Activated T-helper 1 cell treated with anti-CD3 and anti-CD28 coated beads, Interleukin-12 subunit alpha, Interleukin-12 subunit beta, Interleukin-2, Interleukin-4 antibody, amounts not matched to agents 30 ng/mL and 10 ng/mL and 1 ng/mL, durations not matched to agents 14 hours and 24 hours and 36 hours (primary cell): ENCODE data around the gene TGM3. TPM values are rescaled to one million over a fixed set of nuclear protein-coding genes. Genes with fewer than 3 reads are reported as not detected.

Experiments
- DNase-seq: peaks from one replicate; pipeline ENCODE4 v3.0.0; 2021; ENCODE audit warnings: low spot score
- H3K27ac Mint-ChIP-seq: one replicate; pipeline ENCODE4 v1.8.0; 2021; ENCODE audit warnings: mild to moderate bottlenecking, mixed read lengths
- H3K27me3 Mint-ChIP-seq: one replicate; pipeline ENCODE4 v1.8.0; 2022; ENCODE audit warnings: mild to moderate bottlenecking, moderate library complexity, mixed read lengths; ENCODE audit not compliant: insufficient read depth
- H3K36me3 Mint-ChIP-seq: one replicate; pipeline ENCODE4 v1.8.0; 2021; ENCODE audit warnings: low read depth, mixed read lengths
- H3K4me1 Mint-ChIP-seq: one replicate; pipeline ENCODE4 v1.8.0; 2021; ENCODE audit warnings: low read depth, mixed read lengths
- H3K4me3 Mint-ChIP-seq: one replicate; pipeline ENCODE4 v1.8.0; 2021; ENCODE audit warnings: mild to moderate bottlenecking, moderate library complexity, mixed read lengths
- H3K9me3 Mint-ChIP-seq: one replicate; pipeline ENCODE4 v1.8.0; 2021; ENCODE audit warnings: mixed read lengths
- intact Hi-C: fragments of 100-400 bp; cut with micrococcal nuclease; formaldehyde crosslinking; loops from one replicate; pipeline ENCODE4 v1.15.1; 2024
- total RNA-seq: library from RNA; stranded (reverse); gene quantifications from 2 replicates; pipeline ENCODE4 v1.2.3, GENCODE V29; 2022

Gene TGM3
- total RNA-seq, 1 donor from 2014 or later = not detected

DNA sequence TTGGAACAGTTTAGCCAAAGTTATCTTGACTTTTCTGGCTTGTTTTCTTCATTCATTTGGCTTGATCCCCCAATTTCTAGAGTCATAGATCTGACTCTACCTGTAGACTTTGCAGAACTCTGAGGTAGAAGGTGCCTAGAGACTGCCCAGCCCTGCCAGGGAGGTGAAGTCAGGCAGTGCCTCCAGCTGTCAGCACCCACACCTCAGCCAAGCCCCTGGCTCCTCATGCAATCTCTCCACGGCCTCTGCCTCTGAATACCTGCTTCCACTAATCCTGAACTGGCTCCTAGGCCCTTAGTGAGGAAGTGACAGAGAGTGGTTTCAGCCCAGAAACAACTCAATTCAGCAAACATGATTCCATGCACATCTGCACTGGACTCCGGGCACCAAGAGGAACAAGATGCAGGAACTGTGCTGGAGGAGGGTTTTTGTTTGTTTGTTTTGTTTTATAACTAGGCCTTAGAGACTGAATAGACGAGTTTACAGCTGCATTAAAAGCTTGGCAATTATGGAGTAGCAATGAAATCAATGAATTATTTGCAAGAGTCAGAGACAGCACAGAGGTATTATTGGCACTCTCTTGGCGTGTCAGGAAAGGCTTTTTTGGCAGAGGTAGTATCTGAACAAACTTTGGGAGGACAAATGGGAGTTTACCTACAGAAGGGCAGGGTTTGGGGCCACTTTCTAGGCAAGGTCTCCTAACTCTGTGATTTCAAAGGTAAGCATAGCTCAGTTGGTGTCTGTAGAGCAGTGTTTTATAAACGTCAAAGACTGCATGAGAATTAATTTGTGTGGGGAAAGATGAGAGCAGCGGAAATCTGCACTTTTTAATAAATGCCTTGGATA lies 25.2 kb downstream of the TGM3 start:
- Mint-ChIP-seq H3K4me3 (no peak overlapping the region), H3K27me3 (peaks cover 7% of the 10 kb centered on the region), H3K9me3 (no peaks in the 10 kb centered on the region), H3K36me3 (no peaks in the 10 kb centered on the region), H3K4me1 (no peaks in the 10 kb centered on the region), H3K27ac (no peak overlapping the region)
- DNase-seq = no peak
- intact Hi-C loops = no loop called here

- Mint-ChIP-seq H3K27ac (no peak overlapping the region), H3K4me1 (no peaks in the 10 kb centered on the region), H3K36me3 (no peaks in the 10 kb centered on the region), H3K9me3 (no peaks in the 10 kb centered on the region), H3K27me3 (peaks cover 7% of the 10 kb centered on the region), H3K4me3 (no peak overlapping the region)
- intact Hi-C loops = no loop called here
- DNase-seq = no peak
Observed at GRCh38 chr20:2323051-2323450, 27.2 kb downstream of the TGM3 start.

DNA sequence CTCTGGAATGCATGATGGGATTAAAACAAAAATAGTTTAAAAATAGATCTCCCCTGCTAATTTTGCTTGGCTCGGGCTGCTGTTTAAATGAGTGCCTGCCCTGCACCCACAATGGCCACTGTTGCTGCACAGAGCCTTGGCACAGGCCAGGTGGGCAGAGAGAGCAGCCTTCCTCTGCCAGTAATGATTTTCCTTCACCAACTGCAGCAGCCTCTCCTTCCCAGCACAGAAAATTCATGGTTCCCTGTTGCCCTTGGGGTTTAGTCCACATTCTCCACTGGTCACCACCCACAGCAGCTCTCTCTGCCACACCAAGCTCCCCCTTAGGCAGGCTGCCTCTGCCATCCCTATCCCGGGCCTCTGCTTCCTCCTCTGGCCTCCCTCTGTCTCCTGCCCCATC lies 30.2 kb downstream of the TGM3 start:
- Mint-ChIP-seq H3K9me3 (no peaks in the 10 kb centered on the region), H3K27ac (no peak overlapping the region), H3K4me1 (no peaks in the 10 kb centered on the region), H3K4me3 (no peak overlapping the region), H3K27me3 (peaks cover 6% of the 10 kb centered on the region), H3K36me3 (no peaks in the 10 kb centered on the region)
- intact Hi-C loops = no loop called here
- DNase-seq = no peak

- intact Hi-C loops = no loop called here
- DNase-seq = no peak
- peaks cover 6% of the 10 kb centered on the region for H3K27me3 Mint-ChIP-seq
- H3K36me3 Mint-ChIP-seq = no peaks in the 10 kb centered on the region
- H3K27ac Mint-ChIP-seq = no peak overlapping the region
- no peak overlapping the region for H3K4me3 Mint-ChIP-seq
- H3K9me3 Mint-ChIP-seq = no peaks in the 10 kb centered on the region
- no peaks in the 10 kb centered on the region for H3K4me1 Mint-ChIP-seq
Observed at GRCh38 chr20:2327620-2328555, 32.1 kb downstream of the TGM3 start.

GRCh38 chr20:2329286-2329685 lies 33.5 kb downstream of the TGM3 start:
- intact Hi-C loops = no loop called here
- Mint-ChIP-seq H3K4me3 (no peak overlapping the region), H3K4me1 (no peaks in the 10 kb centered on the region), H3K9me3 (no peaks in the 10 kb centered on the region), H3K27ac (no peak overlapping the region), H3K27me3 (peaks cover 2% of the 10 kb centered on the region), H3K36me3 (no peaks in the 10 kb centered on the region)
- no peak for DNase-seq

GRCh38 chr20:2330090-2330695 lies 34.4 kb downstream of the TGM3 start:
- H3K4me3 Mint-ChIP-seq = no peak overlapping the region
- no peak overlapping the region for H3K27ac Mint-ChIP-seq
- no peaks in the 10 kb centered on the region for H3K4me1 Mint-ChIP-seq
- H3K36me3 Mint-ChIP-seq = no peaks in the 10 kb centered on the region
- intact Hi-C loops = no loop called here
- no peaks in the 10 kb centered on the region for H3K9me3 Mint-ChIP-seq
- peaks cover 2% of the 10 kb centered on the region for H3K27me3 Mint-ChIP-seq
- no peak for DNase-seq

- no peaks in the 10 kb centered on the region for H3K9me3 Mint-ChIP-seq
- no peak overlapping the region for H3K4me3 Mint-ChIP-seq
- no peaks in the 10 kb centered on the region for H3K36me3 Mint-ChIP-seq
- no peak overlapping the region for H3K27ac Mint-ChIP-seq
- H3K27me3 Mint-ChIP-seq = peaks cover 2% of the 10 kb centered on the region
- no peaks in the 10 kb centered on the region for H3K4me1 Mint-ChIP-seq
- intact Hi-C loops = no loop called here
- DNase-seq = no peak
Observed at GRCh38 chr20:2331106-2331505, 35.3 kb downstream of the TGM3 start.

DNA sequence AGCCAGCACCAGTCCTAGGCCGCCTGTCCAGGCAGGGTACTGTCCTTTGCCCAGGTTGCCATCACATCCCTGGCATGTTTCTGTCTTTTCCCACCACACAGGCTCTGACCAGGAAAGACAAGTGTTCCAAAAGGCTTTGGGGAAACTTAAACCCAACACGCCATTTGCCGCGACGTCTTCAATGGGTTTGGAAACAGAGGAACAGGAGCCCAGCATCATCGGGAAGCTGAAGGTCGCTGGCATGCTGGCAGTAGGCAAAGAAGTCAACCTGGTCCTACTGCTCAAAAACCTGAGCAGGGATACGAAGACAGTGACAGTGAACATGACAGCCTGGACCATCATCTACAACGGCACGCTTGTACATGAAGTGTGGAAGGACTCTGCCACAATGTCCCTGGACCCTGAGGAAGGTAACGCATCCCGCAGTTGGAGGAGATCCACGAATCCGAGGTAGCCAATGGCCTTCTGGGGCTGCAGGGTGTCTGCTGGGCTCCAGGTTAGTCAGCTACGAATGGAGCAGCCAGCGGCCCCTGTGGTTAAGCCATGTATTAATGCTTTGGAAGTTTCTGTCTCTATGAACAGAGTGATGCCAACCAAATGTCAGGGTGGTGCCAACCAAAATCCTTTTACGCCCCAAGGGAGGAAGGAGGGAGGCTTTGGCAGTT lies 36.2 kb downstream of the TGM3 start:
- no peaks in the 10 kb centered on the region for H3K36me3 Mint-ChIP-seq
- H3K4me1 Mint-ChIP-seq = no peaks in the 10 kb centered on the region
- intact Hi-C loops = no loop called here
- no peak overlapping the region for H3K4me3 Mint-ChIP-seq
- H3K27me3 Mint-ChIP-seq = peaks cover 2% of the 10 kb centered on the region
- H3K9me3 Mint-ChIP-seq = no peaks in the 10 kb centered on the region
- no peak overlapping the region for H3K27ac Mint-ChIP-seq
- no peak for DNase-seq

DNA sequence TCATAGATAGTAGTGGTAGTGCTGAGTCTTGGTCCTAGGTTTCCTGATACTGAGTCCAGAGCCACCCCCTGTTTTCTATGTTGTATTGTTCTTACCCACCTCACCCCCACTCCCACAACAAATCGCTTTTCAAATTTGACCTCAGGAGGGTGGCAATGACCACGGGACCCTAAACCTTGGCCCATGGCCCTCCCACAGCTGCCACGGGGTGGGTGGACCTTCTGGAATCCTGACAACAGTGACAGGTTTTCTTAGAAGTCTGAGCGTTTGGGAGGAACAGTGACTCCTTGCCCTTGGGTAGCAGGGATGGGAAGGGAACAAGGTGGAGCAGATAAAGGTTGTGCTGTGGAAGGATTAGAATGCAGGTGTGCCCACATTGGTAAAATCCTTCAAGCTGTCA lies 36.9 kb downstream of the TGM3 start:
- H3K36me3 Mint-ChIP-seq = no peaks in the 10 kb centered on the region
- peaks cover 2% of the 10 kb centered on the region for H3K27me3 Mint-ChIP-seq
- no peak for DNase-seq
- no peak overlapping the region for H3K4me3 Mint-ChIP-seq
- intact Hi-C loops = no loop called here
- no peaks in the 10 kb centered on the region for H3K9me3 Mint-ChIP-seq
- no peak overlapping the region for H3K27ac Mint-ChIP-seq
- no peaks in the 10 kb centered on the region for H3K4me1 Mint-ChIP-seq

- no peak for DNase-seq
- Mint-ChIP-seq H3K36me3 (no peaks in the 10 kb centered on the region), H3K27ac (no peak overlapping the region), H3K9me3 (no peaks in the 10 kb centered on the region), H3K27me3 (peaks cover 2% of the 10 kb centered on the region), H3K4me3 (no peak overlapping the region), H3K4me1 (no peaks in the 10 kb centered on the region)
- intact Hi-C loops = no loop called here
Observed at GRCh38 chr20:2333821-2334220, 38.0 kb downstream of the TGM3 start.

DNA sequence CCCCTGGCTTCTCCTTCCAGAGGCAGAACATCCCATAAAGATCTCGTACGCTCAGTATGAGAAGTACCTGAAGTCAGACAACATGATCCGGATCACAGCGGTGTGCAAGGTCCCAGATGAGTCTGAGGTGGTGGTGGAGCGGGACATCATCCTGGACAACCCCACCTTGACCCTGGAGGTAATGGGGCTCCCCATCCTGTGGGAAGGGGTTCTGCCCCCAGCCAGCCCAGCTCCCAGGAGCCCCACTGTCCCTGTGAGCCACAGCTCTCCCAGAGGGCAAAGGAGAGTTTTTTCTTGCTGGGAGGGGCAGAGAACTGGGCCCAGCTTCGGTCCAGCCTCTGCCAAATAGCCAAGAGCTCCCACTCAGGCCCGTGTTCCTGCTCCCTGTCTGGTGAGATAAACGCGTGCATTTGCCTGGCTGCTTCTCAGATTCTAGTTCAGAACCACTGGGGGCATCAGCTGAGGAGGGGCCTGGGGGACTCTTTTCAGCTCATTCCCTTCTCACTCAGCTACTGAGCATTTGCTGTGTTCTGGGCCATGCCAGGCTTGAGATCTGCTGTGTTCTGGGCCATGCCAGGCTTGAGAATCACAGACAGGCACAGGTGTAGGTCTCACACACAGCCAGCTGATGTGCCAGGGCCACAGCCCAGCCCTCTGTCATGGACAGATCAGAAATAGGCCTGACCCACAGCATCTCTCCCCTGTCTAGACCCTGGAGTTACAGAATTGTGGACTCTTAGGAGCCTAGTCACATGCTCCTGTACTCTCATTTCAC lies 39.5 kb downstream of the TGM3 start:
- H3K4me3 Mint-ChIP-seq = no peak overlapping the region
- H3K36me3 Mint-ChIP-seq = no peaks in the 10 kb centered on the region
- H3K9me3 Mint-ChIP-seq = no peaks in the 10 kb centered on the region
- DNase-seq = no peak
- H3K27ac Mint-ChIP-seq = no peak overlapping the region
- peaks cover 2% of the 10 kb centered on the region for H3K27me3 Mint-ChIP-seq
- intact Hi-C loops = no loop called here
- H3K4me1 Mint-ChIP-seq = no peaks in the 10 kb centered on the region

DNA sequence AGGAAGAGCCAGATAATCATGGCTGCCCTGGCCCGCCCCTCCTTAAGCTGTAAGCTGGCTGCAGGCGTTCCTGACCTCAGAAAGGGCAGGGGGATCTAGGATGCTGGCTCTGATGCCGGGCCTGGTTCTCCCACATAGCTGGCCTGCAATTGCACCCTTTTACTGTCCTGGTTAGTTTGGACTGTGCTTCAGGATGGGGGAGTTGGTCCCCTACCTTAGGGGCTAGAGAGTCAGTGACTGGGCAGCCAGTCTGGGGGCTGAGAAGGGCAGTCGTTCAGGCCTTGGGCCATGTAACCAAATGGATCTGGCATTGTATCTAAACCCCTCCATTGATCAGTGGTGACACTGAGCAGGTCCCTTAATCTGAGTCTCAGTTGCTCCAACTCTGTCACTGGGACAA lies 40.7 kb downstream of the TGM3 start:
- Mint-ChIP-seq H3K27me3 (peaks cover 2% of the 10 kb centered on the region), H3K4me3 (no peak overlapping the region), H3K36me3 (no peaks in the 10 kb centered on the region), H3K4me1 (no peaks in the 10 kb centered on the region), H3K9me3 (no peaks in the 10 kb centered on the region), H3K27ac (no peak overlapping the region)
- DNase-seq = no peak
- intact Hi-C loops = no loop called here
